ENCODE measurements around the gene BLOC1S6.

DNA sequence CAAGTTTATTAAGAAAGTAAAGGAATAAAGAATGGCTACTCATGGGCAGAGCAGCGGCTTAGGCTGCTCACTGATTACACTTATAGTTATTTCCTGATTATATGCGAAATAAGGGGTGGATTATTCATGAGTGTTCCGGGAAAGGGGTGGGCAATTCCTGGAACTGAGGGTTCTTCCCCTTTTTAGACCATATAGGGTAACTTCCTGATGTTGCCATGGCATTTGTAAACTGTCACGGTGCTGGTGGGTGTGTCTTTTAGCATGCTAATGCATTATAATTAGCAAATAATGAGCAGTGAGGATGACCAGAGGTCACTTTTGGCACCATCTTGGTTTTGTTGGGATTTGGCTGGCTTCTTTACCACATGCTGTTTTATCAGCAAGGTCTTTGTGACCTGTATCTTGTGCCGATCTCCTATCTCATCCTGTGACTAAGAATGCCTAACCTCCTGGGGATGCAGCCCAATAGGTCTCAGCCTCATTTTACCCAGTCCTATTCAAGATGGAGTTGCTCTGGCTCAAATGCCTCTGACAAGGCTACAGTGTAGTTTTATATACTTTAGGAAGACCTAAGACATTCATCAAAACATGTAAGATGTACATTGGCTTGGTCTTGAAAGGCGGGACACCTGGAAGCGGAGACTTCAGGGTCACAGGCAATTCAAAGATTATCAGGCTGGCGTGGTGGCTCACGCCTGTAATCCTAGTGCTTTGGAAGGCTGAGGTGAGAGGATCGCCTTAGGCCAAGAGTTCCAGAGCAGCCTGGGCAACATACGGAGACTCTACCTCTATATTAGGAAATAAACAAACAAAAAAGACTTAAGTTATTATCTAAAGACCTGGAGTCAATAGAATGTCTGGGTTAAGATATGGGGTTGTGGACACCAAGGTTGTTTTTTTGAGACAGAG lies 3.2 kb upstream of the BLOC1S6 start:
- TF ChIP-seq, protein P1, sequence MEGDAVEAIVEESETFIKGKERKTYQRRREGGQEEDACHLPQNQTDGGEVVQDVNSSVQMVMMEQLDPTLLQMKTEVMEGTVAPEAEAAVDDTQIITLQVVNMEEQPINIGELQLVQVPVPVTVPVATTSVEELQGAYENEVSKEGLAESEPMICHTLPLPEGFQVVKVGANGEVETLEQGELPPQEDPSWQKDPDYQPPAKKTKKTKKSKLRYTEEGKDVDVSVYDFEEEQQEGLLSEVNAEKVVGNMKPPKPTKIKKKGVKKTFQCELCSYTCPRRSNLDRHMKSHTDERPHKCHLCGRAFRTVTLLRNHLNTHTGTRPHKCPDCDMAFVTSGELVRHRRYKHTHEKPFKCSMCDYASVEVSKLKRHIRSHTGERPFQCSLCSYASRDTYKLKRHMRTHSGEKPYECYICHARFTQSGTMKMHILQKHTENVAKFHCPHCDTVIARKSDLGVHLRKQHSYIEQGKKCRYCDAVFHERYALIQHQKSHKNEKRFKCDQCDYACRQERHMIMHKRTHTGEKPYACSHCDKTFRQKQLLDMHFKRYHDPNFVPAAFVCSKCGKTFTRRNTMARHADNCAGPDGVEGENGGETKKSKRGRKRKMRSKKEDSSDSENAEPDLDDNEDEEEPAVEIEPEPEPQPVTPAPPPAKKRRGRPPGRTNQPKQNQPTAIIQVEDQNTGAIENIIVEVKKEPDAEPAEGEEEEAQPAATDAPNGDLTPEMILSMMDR (IDR thresholded peaks at IDR 0.05; ENCODE audit: insufficient read depth, low read length): no peak
- TF ChIP-seq REST (IDR thresholded peaks at IDR 0.05; ENCODE audit: insufficient replicate concordance, low read depth) (no peak), POLR2AphosphoS5 (IDR thresholded peaks at IDR 0.05; ENCODE audit: low read depth) (no peak), SPI1 (IDR thresholded peaks at IDR 0.05; ENCODE audit: borderline replicate concordance, low read depth) (no peak)

All from HL-60 (cell line).